ENCODE measurements around the gene NSD2. TPM values are rescaled to one million over a fixed set of nuclear protein-coding genes. Genes with fewer than 3 reads are reported as not detected.

The NSD2 gene
- total and polyA plus RNA-seq, 4 experiments from 2014 or later: 1.1 to 57.4 (median 33.2) TPM

GRCh38 chr4:1985294-1985693 is 114.1 kb downstream of the NSD2 start:
- H3K4me3 ChIP-seq (ENCODE audit: low read length in 2 of 2): no peak overlapping the region
- ChIA-PET POLR2A (ENCODE audit: partially characterized antibody) (no interaction called here), CTCF (ENCODE audit: partially characterized antibody) (interaction anchor here (1.0 kb wide), 1 partner anchor 10 kb away, joined by 3 read pairs; no protein-coding TSS in a partner anchor)
- peaks cover 45% of the 10 kb centered on the region for H3K36me3 ChIP-seq (ENCODE audit: insufficient read depth, low read length)
- DNase-seq: no peak
- Mint-ChIP-seq H3K27me3 (no peaks in the 10 kb centered on the region), H3K4me1 (peaks cover 0 to 4% (median 0%) of the 10 kb centered on the region in 4 donors), H3K9me3 (no peaks in the 10 kb centered on the region), H3K4me3 (no peak overlapping the region), H3K27ac (no peak overlapping the region), H3K36me3 (peaks cover 13 to 55% of the 10 kb centered on the region in 2 donors)
- intact Hi-C loops (cut with micrococcal nuclease): no loop called here
- no peaks in the 10 kb centered on the region for H3K4me1 ChIP-seq (ENCODE audit: insufficient read depth, low read length)
- no peaks in the 10 kb centered on the region for H3K27me3 ChIP-seq (ENCODE audit: insufficient read depth, low read length)
- no peaks in the 10 kb centered on the region for H3K9me3 ChIP-seq (ENCODE audit: control insufficient read depth in 1 of 2, low read length in 2 of 2)
- H3K27ac ChIP-seq (ENCODE audit: low read depth, low read length): no peak overlapping the region

GRCh38 chr4:1985780-1986577 is 114.8 kb downstream of the NSD2 start:
- ChIA-PET CTCF (ENCODE audit: partially characterized antibody) (no interaction called here), POLR2A (ENCODE audit: partially characterized antibody) (no interaction called here)
- intact Hi-C loops (cut with micrococcal nuclease): no loop called here
- no peaks in the 10 kb centered on the region for H3K27me3 Mint-ChIP-seq
- H3K27me3 ChIP-seq (ENCODE audit: insufficient read depth, low read length): no peaks in the 10 kb centered on the region
- peaks cover 47% of the 10 kb centered on the region for H3K36me3 ChIP-seq (ENCODE audit: insufficient read depth, low read length)
- no peak overlapping the region for H3K27ac ChIP-seq (ENCODE audit: low read depth, low read length)
- no peaks in the 10 kb centered on the region for H3K9me3 ChIP-seq (ENCODE audit: control insufficient read depth in 1 of 2, low read length in 2 of 2)
- no peak overlapping the region for H3K4me3 ChIP-seq (ENCODE audit: low read length in 2 of 2)
- DNase-seq: no peak
- peaks cover 18 to 56% of the 10 kb centered on the region in 2 donors for H3K36me3 Mint-ChIP-seq
- no peak overlapping the region for H3K27ac Mint-ChIP-seq
- no peaks in the 10 kb centered on the region for H3K4me1 ChIP-seq (ENCODE audit: insufficient read depth, low read length)
- H3K4me1 Mint-ChIP-seq: peaks cover 0 to 4% (median 0%) of the 10 kb centered on the region in 4 donors
- no peaks in the 10 kb centered on the region for H3K9me3 Mint-ChIP-seq
- H3K4me3 Mint-ChIP-seq: no peak overlapping the region

GRCh38 chr4:1986578-1987210 is 115.5 kb downstream of the NSD2 start:
- no peaks in the 10 kb centered on the region for H3K9me3 ChIP-seq (ENCODE audit: control insufficient read depth in 1 of 2, low read length in 2 of 2)
- no peak overlapping the region for H3K27ac ChIP-seq (ENCODE audit: low read depth, low read length)
- peaks cover 17 to 53% of the 10 kb centered on the region in 2 donors for H3K36me3 Mint-ChIP-seq
- H3K36me3 ChIP-seq (ENCODE audit: insufficient read depth, low read length): peaks cover 50% of the 10 kb centered on the region
- intact Hi-C loops (cut with micrococcal nuclease): no loop called here
- POLR2A ChIA-PET (ENCODE audit: partially characterized antibody): no interaction called here
- H3K4me1 Mint-ChIP-seq: no peaks in the 10 kb centered on the region
- H3K9me3 Mint-ChIP-seq: no peaks in the 10 kb centered on the region
- no peak overlapping the region for H3K27ac Mint-ChIP-seq
- no peaks in the 10 kb centered on the region for H3K27me3 Mint-ChIP-seq
- H3K4me3 ChIP-seq (ENCODE audit: low read length in 2 of 2): no peak overlapping the region
- H3K27me3 ChIP-seq (ENCODE audit: insufficient read depth, low read length): no peaks in the 10 kb centered on the region
- CTCF ChIA-PET (ENCODE audit: partially characterized antibody): no interaction called here
- DNase-seq: no peak
- H3K4me1 ChIP-seq (ENCODE audit: insufficient read depth, low read length): no peaks in the 10 kb centered on the region
- H3K4me3 Mint-ChIP-seq: no peak overlapping the region

GRCh38 chr4:1987296-1987695 is 116.1 kb downstream of the NSD2 start:
- no peak overlapping the region for H3K27ac ChIP-seq (ENCODE audit: low read depth, low read length)
- no peak overlapping the region for H3K4me3 ChIP-seq (ENCODE audit: low read length in 2 of 2)
- H3K9me3 Mint-ChIP-seq: no peaks in the 10 kb centered on the region
- no peak overlapping the region for H3K4me3 Mint-ChIP-seq
- no peaks in the 10 kb centered on the region for H3K4me1 Mint-ChIP-seq
- peaks cover 16 to 48% of the 10 kb centered on the region in 2 donors for H3K36me3 Mint-ChIP-seq
- DNase-seq: no peak
- H3K4me1 ChIP-seq (ENCODE audit: insufficient read depth, low read length): no peaks in the 10 kb centered on the region
- H3K27me3 Mint-ChIP-seq: no peaks in the 10 kb centered on the region
- peaks cover 47% of the 10 kb centered on the region for H3K36me3 ChIP-seq (ENCODE audit: insufficient read depth, low read length)
- no peaks in the 10 kb centered on the region for H3K9me3 ChIP-seq (ENCODE audit: control insufficient read depth in 1 of 2, low read length in 2 of 2)
- H3K27me3 ChIP-seq (ENCODE audit: insufficient read depth, low read length): no peaks in the 10 kb centered on the region
- intact Hi-C loops (cut with micrococcal nuclease): no loop called here
- H3K27ac Mint-ChIP-seq: no peak overlapping the region
- POLR2A ChIA-PET (ENCODE audit: partially characterized antibody): no interaction called here
- CTCF ChIA-PET (ENCODE audit: partially characterized antibody): no interaction called here

GRCh38 chr4:1987721-1988326 is 116.6 kb downstream of the NSD2 start:
- no peak overlapping the region for H3K4me3 ChIP-seq (ENCODE audit: low read length in 2 of 2)
- H3K36me3 ChIP-seq (ENCODE audit: insufficient read depth, low read length): peaks cover 45% of the 10 kb centered on the region
- H3K9me3 ChIP-seq (ENCODE audit: control insufficient read depth in 1 of 2, low read length in 2 of 2): no peaks in the 10 kb centered on the region
- H3K27ac Mint-ChIP-seq: peak overlapping the region in 1 of 7 donors; percentile 29
- no peaks in the 10 kb centered on the region for H3K9me3 Mint-ChIP-seq
- POLR2A ChIA-PET (ENCODE audit: partially characterized antibody): no interaction called here
- peaks cover 12 to 44% of the 10 kb centered on the region in 2 donors for H3K36me3 Mint-ChIP-seq
- no peaks in the 10 kb centered on the region for H3K27me3 Mint-ChIP-seq
- no peak for DNase-seq
- intact Hi-C loops (cut with micrococcal nuclease): no loop called here
- no peaks in the 10 kb centered on the region for H3K4me1 ChIP-seq (ENCODE audit: insufficient read depth, low read length)
- CTCF ChIA-PET (ENCODE audit: partially characterized antibody): no interaction called here
- no peak overlapping the region for H3K27ac ChIP-seq (ENCODE audit: low read depth, low read length)
- H3K27me3 ChIP-seq (ENCODE audit: insufficient read depth, low read length): no peaks in the 10 kb centered on the region
- H3K4me3 Mint-ChIP-seq: no peak overlapping the region
- H3K4me1 Mint-ChIP-seq: no peaks in the 10 kb centered on the region

GRCh38 chr4:1988327-1988724 is 117.1 kb downstream of the NSD2 start:
- Histone ChIP-seq H3K9me3 (ENCODE audit: control insufficient read depth in 1 of 2, low read length in 2 of 2) (no peaks in the 10 kb centered on the region), H3K4me1 (ENCODE audit: insufficient read depth, low read length) (no peaks in the 10 kb centered on the region), H3K36me3 (ENCODE audit: insufficient read depth, low read length) (peaks cover 42% of the 10 kb centered on the region), H3K4me3 (ENCODE audit: low read length in 2 of 2) (no peak overlapping the region), H3K27me3 (ENCODE audit: insufficient read depth, low read length) (no peaks in the 10 kb centered on the region), H3K27ac (ENCODE audit: low read depth, low read length) (no peak overlapping the region)
- no peaks in the 10 kb centered on the region for H3K27me3 Mint-ChIP-seq
- H3K4me1 Mint-ChIP-seq: no peaks in the 10 kb centered on the region
- H3K27ac Mint-ChIP-seq: peak overlapping the region in 1 of 7 donors; percentile 29
- intact Hi-C loops (cut with micrococcal nuclease): no loop called here
- POLR2A ChIA-PET (ENCODE audit: partially characterized antibody): no interaction called here
- peaks cover 11 to 42% of the 10 kb centered on the region in 2 donors for H3K36me3 Mint-ChIP-seq
- DNase-seq: no peak
- no peaks in the 10 kb centered on the region for H3K9me3 Mint-ChIP-seq
- CTCF ChIA-PET (ENCODE audit: partially characterized antibody): no interaction called here
- no peak overlapping the region for H3K4me3 Mint-ChIP-seq

- peaks cover 11 to 39% of the 10 kb centered on the region in 2 donors for H3K36me3 Mint-ChIP-seq
- DNase-seq: no peak
- no peaks in the 10 kb centered on the region for H3K27me3 ChIP-seq (ENCODE audit: insufficient read depth, low read length)
- peaks cover 38% of the 10 kb centered on the region for H3K36me3 ChIP-seq (ENCODE audit: insufficient read depth, low read length)
- H3K27ac ChIP-seq (ENCODE audit: low read depth, low read length): no peak overlapping the region
- H3K4me3 ChIP-seq (ENCODE audit: low read length in 2 of 2): no peak overlapping the region
- POLR2A ChIA-PET (ENCODE audit: partially characterized antibody): no interaction called here
- CTCF ChIA-PET (ENCODE audit: partially characterized antibody): no interaction called here
- H3K9me3 Mint-ChIP-seq: no peaks in the 10 kb centered on the region
- no peaks in the 10 kb centered on the region for H3K4me1 ChIP-seq (ENCODE audit: insufficient read depth, low read length)
- H3K9me3 ChIP-seq (ENCODE audit: control insufficient read depth in 1 of 2, low read length in 2 of 2): no peaks in the 10 kb centered on the region
- intact Hi-C loops (cut with micrococcal nuclease): no loop called here
- H3K27me3 Mint-ChIP-seq: no peaks in the 10 kb centered on the region
- H3K27ac Mint-ChIP-seq: peak overlapping the region in 1 of 7 donors; percentile 60
- H3K4me3 Mint-ChIP-seq: peak overlapping the region in 1 of 8 donors; percentile 2
- no peaks in the 10 kb centered on the region for H3K4me1 Mint-ChIP-seq
Measured at GRCh38 chr4:1989533-1990347, 118.5 kb downstream of the NSD2 start.
